HEK293 (cell line): ENCODE measurements around the gene PGP.

ENCODE experiments used
- CTCF ChIA-PET: fragments of 350-600 bp; formaldehyde crosslinking; extraction: SDS; loops from one replicate; lab custom pipeline; 2021; ENCODE audit warnings: antibody characterized with exemption; lab: Yijun Ruan, JAX
- POLR2A ChIA-PET: fragments of 300-600 bp; formaldehyde crosslinking; extraction: SDS; loops from one replicate; lab custom pipeline; 2020; ENCODE audit warnings: antibody characterized with exemption, inconsistent platforms; lab: Yijun Ruan, JAX
- H3K27ac ChIP-seq: fragments of 200-500 bp; sonication (Bioruptor generic); 2 replicates; pipeline ENCODE4 v1.5.1; 2014; ENCODE audit warnings: low read depth, low read length, control low read depth, inconsistent platforms; ENCODE audit errors: extremely low read depth
- H3K36me3 ChIP-seq, 2 experiments: fragments of 200-500 bp in 1 of 2; sonication (Bioruptor generic) in 1 of 2; 1 replicate in 1 of 2; 2 replicates in 1 of 2; pipeline ENCODE4 v1.5.1; 2014 to 2017; ENCODE audit warnings: inconsistent platforms in 2 of 2, low read length in 2 of 2; ENCODE audit not compliant: control insufficient read depth in 2 of 2, insufficient read depth in 1 of 2
- H3K4me1 ChIP-seq: fragments of 200-500 bp; sonication (Bioruptor generic); 2 replicates; pipeline ENCODE4 v1.5.1; 2014; ENCODE audit warnings: mild to moderate bottlenecking, low read length, inconsistent platforms; ENCODE audit not compliant: control insufficient read depth, insufficient read depth
- H3K4me3 ChIP-seq: 2 replicates; pipeline ENCODE4 v1.5.1; 2011; ENCODE audit warnings: low read depth, mild to moderate bottlenecking, control low read depth, low read length, moderate library complexity
- H3K9me3 ChIP-seq: fragments of 200-500 bp; sonication (Bioruptor generic); 2 replicates; pipeline ENCODE4 v1.5.1; 2014; ENCODE audit warnings: low read depth, low read length, inconsistent platforms; ENCODE audit not compliant: control insufficient read depth, insufficient read depth
- AEBP2 ChIP-seq: fragments of 450-650 bp; formaldehyde crosslinking; IDR thresholded peaks from 2 replicates; pipeline ENCODE4 v1.5.1; 2016; ENCODE audit warnings: missing biosample characterization, missing genetic modification characterization, borderline replicate concordance
- EGR2 ChIP-seq: fragments of 450-650 bp; formaldehyde crosslinking; IDR thresholded peaks from 2 replicates; pipeline ENCODE4 v1.5.1; 2016; ENCODE audit warnings: low read depth, missing biosample characterization, missing genetic modification characterization
- KLF1 ChIP-seq: fragments of 450-650 bp; formaldehyde crosslinking; IDR thresholded peaks from 2 replicates; pipeline ENCODE4 v1.5.1; 2016; ENCODE audit warnings: missing biosample characterization, missing genetic modification characterization
- KLF7 ChIP-seq: fragments of 450-650 bp; formaldehyde crosslinking; IDR thresholded peaks from 2 replicates; pipeline ENCODE4 v1.5.1; 2016; ENCODE audit warnings: missing biosample characterization, missing genetic modification characterization, borderline replicate concordance
- MZF1 ChIP-seq: fragments of 450-650 bp; formaldehyde crosslinking; IDR thresholded peaks from 2 replicates; pipeline ENCODE4 v1.5.1; 2017; ENCODE audit warnings: missing biosample characterization, missing genetic modification characterization, borderline replicate concordance
- SP7 ChIP-seq: fragments of 450-650 bp; formaldehyde crosslinking; IDR thresholded peaks from 2 replicates; pipeline ENCODE4 v1.5.1; 2016; ENCODE audit warnings: missing biosample characterization, missing genetic modification characterization
- ZBTB20 ChIP-seq: fragments of 450-650 bp; formaldehyde crosslinking; IDR thresholded peaks from 2 replicates; pipeline ENCODE4 v1.5.1; 2016; ENCODE audit warnings: missing biosample characterization, missing genetic modification characterization
- ZBTB7A ChIP-seq: fragments of 450-650 bp; formaldehyde crosslinking; IDR thresholded peaks from 2 replicates; pipeline ENCODE4 v1.5.1; 2016; ENCODE audit warnings: low read depth, missing biosample characterization, missing genetic modification characterization
- ZFHX2 ChIP-seq: fragments of 450-650 bp; formaldehyde crosslinking; conservative IDR thresholded peaks from 2 replicates; pipeline ENCODE4 v1.5.1; 2016; ENCODE audit warnings: missing biosample characterization, missing genetic modification characterization
- ZNF132 ChIP-seq: fragments of 450-650 bp; formaldehyde crosslinking; IDR thresholded peaks from 2 replicates; pipeline ENCODE4 v1.5.1; 2017; ENCODE audit warnings: missing biosample characterization, missing genetic modification characterization, borderline replicate concordance
- ZNF138 ChIP-seq: fragments of 450-650 bp; formaldehyde crosslinking; IDR thresholded peaks from 2 replicates; pipeline ENCODE4 v1.5.1; 2016; ENCODE audit warnings: missing biosample characterization, missing genetic modification characterization, borderline replicate concordance
- ZNF214 ChIP-seq: fragments of 450-650 bp; formaldehyde crosslinking; IDR thresholded peaks from 2 replicates; pipeline ENCODE4 v1.5.1; 2017; ENCODE audit warnings: missing biosample characterization, mild to moderate bottlenecking, missing genetic modification characterization, borderline replicate concordance
- ZNF24 ChIP-seq: fragments of 450-650 bp; formaldehyde crosslinking; IDR thresholded peaks from 2 replicates; pipeline ENCODE4 v1.5.1; 2016; ENCODE audit warnings: missing biosample characterization, missing genetic modification characterization
- ZNF324 ChIP-seq: fragments of 450-650 bp; formaldehyde crosslinking; IDR thresholded peaks from 2 replicates; pipeline ENCODE4 v1.5.1; 2016; ENCODE audit warnings: missing biosample characterization, missing genetic modification characterization
- ZNF354C ChIP-seq: fragments of 450-650 bp; formaldehyde crosslinking; IDR thresholded peaks from 2 replicates; pipeline ENCODE4 v1.5.1; 2016; ENCODE audit warnings: missing biosample characterization, missing genetic modification characterization, low read depth, borderline replicate concordance
- ZNF658 ChIP-seq: fragments of 450-650 bp; formaldehyde crosslinking; IDR thresholded peaks from 2 replicates; pipeline ENCODE4; 2016; ENCODE audit warnings: missing biosample characterization, missing genetic modification characterization
- ZNF670 ChIP-seq: fragments of 450-650 bp; formaldehyde crosslinking; IDR thresholded peaks from 2 replicates; pipeline ENCODE4 v1.5.1; 2016; ENCODE audit warnings: missing biosample characterization, missing genetic modification characterization, low read depth
- ZNF777 ChIP-seq: fragments of 450-650 bp; formaldehyde crosslinking; IDR thresholded peaks from 2 replicates; pipeline ENCODE4 v1.5.1; 2017; ENCODE audit warnings: missing biosample characterization, missing genetic modification characterization, borderline replicate concordance
- TF ChIP-seq, protein P1 (sequence below): fragments of 450-650 bp; formaldehyde crosslinking; IDR thresholded peaks from 2 replicates; pipeline ENCODE4 v1.5.1; 2016; ENCODE audit warnings: missing biosample characterization, missing genetic modification characterization
- TF ChIP-seq, protein P2 (sequence below): fragments of 450-650 bp; formaldehyde crosslinking; IDR thresholded peaks from 2 replicates; pipeline ENCODE4 v1.5.1; 2016; ENCODE audit warnings: missing biosample characterization, missing genetic modification characterization
- TF ChIP-seq, protein P3 (sequence below): fragments of 450-650 bp; formaldehyde crosslinking; IDR thresholded peaks from 2 replicates; pipeline ENCODE4 v1.5.0; 2017; ENCODE audit warnings: missing biosample characterization, missing genetic modification characterization, borderline replicate concordance

Gene PGP

GRCh38 chr16:2172688-2173335 lies 41.8 kb downstream of the PGP start:
- ChIA-PET CTCF (no interaction called here), POLR2A (interaction anchor here (0.6 to 3.2 kb wide), 6 partner anchors 11 to 277 kb away, joined by 3 to 18 read pairs (median 4); partner anchors contain the start of genes PGP and TRAF7)
- TF ChIP-seq ZNF670 (tag by site-specific recombination) (no peak), ZNF324 (tag by site-specific recombination) (no peak), AEBP2 (tag by site-specific recombination) (no peak), ZNF658 (tag by site-specific recombination) (no peak), EGR2 (tag by site-specific recombination) (peak; percentile 90), KLF1 (tag by site-specific recombination) (no peak), ZBTB7A (tag by site-specific recombination) (no peak), ZNF354C (tag by site-specific recombination) (no peak), ZNF214 (tag by site-specific recombination) (no peak), ZFHX2 (peak; percentile 86), ZNF138 (tag by site-specific recombination) (no peak), ZNF132 (no peak), KLF7 (no peak), SP7 (no peak), ZNF777 (tag by site-specific recombination) (no peak), MZF1 (tag by site-specific recombination) (no peak), ZNF24 (tag by site-specific recombination) (no peak), ZBTB20 (tag by site-specific recombination) (no peak)
- TF ChIP-seq, protein P1, sequence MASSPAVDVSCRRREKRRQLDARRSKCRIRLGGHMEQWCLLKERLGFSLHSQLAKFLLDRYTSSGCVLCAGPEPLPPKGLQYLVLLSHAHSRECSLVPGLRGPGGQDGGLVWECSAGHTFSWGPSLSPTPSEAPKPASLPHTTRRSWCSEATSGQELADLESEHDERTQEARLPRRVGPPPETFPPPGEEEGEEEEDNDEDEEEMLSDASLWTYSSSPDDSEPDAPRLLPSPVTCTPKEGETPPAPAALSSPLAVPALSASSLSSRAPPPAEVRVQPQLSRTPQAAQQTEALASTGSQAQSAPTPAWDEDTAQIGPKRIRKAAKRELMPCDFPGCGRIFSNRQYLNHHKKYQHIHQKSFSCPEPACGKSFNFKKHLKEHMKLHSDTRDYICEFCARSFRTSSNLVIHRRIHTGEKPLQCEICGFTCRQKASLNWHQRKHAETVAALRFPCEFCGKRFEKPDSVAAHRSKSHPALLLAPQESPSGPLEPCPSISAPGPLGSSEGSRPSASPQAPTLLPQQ (tag by site-specific recombination): no peak
- TF ChIP-seq, protein P2, sequence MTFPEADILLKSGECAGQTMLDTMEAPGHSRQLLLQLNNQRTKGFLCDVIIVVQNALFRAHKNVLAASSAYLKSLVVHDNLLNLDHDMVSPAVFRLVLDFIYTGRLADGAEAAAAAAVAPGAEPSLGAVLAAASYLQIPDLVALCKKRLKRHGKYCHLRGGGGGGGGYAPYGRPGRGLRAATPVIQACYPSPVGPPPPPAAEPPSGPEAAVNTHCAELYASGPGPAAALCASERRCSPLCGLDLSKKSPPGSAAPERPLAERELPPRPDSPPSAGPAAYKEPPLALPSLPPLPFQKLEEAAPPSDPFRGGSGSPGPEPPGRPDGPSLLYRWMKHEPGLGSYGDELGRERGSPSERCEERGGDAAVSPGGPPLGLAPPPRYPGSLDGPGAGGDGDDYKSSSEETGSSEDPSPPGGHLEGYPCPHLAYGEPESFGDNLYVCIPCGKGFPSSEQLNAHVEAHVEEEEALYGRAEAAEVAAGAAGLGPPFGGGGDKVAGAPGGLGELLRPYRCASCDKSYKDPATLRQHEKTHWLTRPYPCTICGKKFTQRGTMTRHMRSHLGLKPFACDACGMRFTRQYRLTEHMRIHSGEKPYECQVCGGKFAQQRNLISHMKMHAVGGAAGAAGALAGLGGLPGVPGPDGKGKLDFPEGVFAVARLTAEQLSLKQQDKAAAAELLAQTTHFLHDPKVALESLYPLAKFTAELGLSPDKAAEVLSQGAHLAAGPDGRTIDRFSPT (tag by site-specific recombination): 0 out of 2 replicates have a peak, but pooled peaks have one; percentile 12
- TF ChIP-seq, protein P3, sequence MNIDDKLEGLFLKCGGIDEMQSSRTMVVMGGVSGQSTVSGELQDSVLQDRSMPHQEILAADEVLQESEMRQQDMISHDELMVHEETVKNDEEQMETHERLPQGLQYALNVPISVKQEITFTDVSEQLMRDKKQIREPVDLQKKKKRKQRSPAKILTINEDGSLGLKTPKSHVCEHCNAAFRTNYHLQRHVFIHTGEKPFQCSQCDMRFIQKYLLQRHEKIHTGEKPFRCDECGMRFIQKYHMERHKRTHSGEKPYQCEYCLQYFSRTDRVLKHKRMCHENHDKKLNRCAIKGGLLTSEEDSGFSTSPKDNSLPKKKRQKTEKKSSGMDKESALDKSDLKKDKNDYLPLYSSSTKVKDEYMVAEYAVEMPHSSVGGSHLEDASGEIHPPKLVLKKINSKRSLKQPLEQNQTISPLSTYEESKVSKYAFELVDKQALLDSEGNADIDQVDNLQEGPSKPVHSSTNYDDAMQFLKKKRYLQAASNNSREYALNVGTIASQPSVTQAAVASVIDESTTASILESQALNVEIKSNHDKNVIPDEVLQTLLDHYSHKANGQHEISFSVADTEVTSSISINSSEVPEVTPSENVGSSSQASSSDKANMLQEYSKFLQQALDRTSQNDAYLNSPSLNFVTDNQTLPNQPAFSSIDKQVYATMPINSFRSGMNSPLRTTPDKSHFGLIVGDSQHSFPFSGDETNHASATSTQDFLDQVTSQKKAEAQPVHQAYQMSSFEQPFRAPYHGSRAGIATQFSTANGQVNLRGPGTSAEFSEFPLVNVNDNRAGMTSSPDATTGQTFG: no peak
- Histone ChIP-seq H3K9me3 (no peaks in the 10 kb centered on the region), H3K4me3 (no peak overlapping the region), H3K27ac (no peak overlapping the region), H3K4me1 (no peaks in the 10 kb centered on the region), H3K36me3 (peaks cover 0 to 63% of the 10 kb centered on the region in 2 experiments; a peak in 2 of 3 replicates)
